Esophagus squamous epithelium (tissue), 4 donors: Measurements from ENCODE around the gene KCNK6.

Experiments used
- CTCF ChIP-seq, 6 experiments: fragments of 450-650 bp in 4 of 6; fragments of 200-600 bp in 2 of 6; sonication (generic) in 2 of 6; IDR thresholded peaks; one replicate each; pipeline ENCODE4 v1.5.1; 2016 to 2019; ENCODE audit warnings: antibody characterized with exemption in 6 of 6, mild to moderate bottlenecking in 4 of 6, moderate library complexity in 4 of 6
- POLR2A ChIP-seq, 4 donors: fragments of 450-650 bp; IDR thresholded peaks; one replicate each; pipeline ENCODE4 v1.6.1; 2017; ENCODE audit warnings: antibody characterized with exemption in 4 of 4, mild to moderate bottlenecking in 4 of 4, moderate library complexity in 3 of 4

GRCh38 chr19:38378866-38379265 lies 59.2 kb downstream of the KCNK6 start:
- TF ChIP-seq POLR2A (IDR thresholded peaks at IDR 0.05) (no peak), CTCF (IDR thresholded peaks at IDR 0.05) (no peak)
